GM23248 (cell line): ENCODE measurements around the gene LHX5.

ENCODE experiments used
- EZH2 ChIP-seq: fragments of 200-600 bp; sonication (generic); IDR thresholded peaks from 2 replicates; pipeline ENCODE4 v1.6.1; 2018; ENCODE audit warnings: antibody characterized with exemption, mild to moderate bottlenecking; ENCODE audit not compliant: insufficient read depth, poor library complexity, severe bottlenecking
- EZH2phosphoT487 ChIP-seq: fragments of 200-600 bp; sonication (generic); IDR thresholded peaks from 2 replicates; pipeline ENCODE4 v1.6.1; 2018; ENCODE audit warnings: antibody characterized with exemption, moderate library complexity, mild to moderate bottlenecking, low read depth; ENCODE audit not compliant: insufficient read depth

- TF ChIP-seq EZH2 (no peak), EZH2phosphoT487 (no peak)
Observed at GRCh38 chr12:113440947-113441782, 30.5 kb downstream of the LHX5 start.
